IMR-90 (cell line): ENCODE measurements around the gene FNDC1.

Source experiments
- CTCF ChIP-seq: conservative IDR thresholded peaks from 2 replicates; pipeline ENCODE4 v1.5.1; 2012; ENCODE audit warnings: mild to moderate bottlenecking, low read depth, low read length, improper control_type of control experiment
- MAZ ChIP-seq: IDR thresholded peaks from 2 replicates; pipeline ENCODE4 v1.6.1; 2012; ENCODE audit warnings: low read depth, mild to moderate bottlenecking, low read length, improper control_type of control experiment, moderate library complexity, borderline replicate concordance
- POLR2A ChIP-seq: IDR thresholded peaks from 2 replicates; pipeline ENCODE4 v1.6.1; 2012; ENCODE audit warnings: mild to moderate bottlenecking, low read depth, low read length

GRCh38 chr6:159302594-159302992, 133.4 kb downstream of the FNDC1 start:
- TF ChIP-seq MAZ, result no peak
- no peak for TF ChIP-seq CTCF
- TF ChIP-seq POLR2A, result no peak
